IPS-NIHi7 (cell line): ENCODE measurements around the gene LHX5.
A peak's percentile ranks its signal among the peaks of the same experiment; 100 is the strongest.

Experiments used
- DNase-seq: peaks from one replicate; pipeline ENCODE4 v3.0.0; 2012; ENCODE audit warnings: mixed read lengths; ENCODE audit errors: extremely low spot score

LHX5 gene

GRCh38 chr12:113477842-113478215 lies 6.2 kb upstream of the LHX5 start:
- DNase-seq = no peak

DNA sequence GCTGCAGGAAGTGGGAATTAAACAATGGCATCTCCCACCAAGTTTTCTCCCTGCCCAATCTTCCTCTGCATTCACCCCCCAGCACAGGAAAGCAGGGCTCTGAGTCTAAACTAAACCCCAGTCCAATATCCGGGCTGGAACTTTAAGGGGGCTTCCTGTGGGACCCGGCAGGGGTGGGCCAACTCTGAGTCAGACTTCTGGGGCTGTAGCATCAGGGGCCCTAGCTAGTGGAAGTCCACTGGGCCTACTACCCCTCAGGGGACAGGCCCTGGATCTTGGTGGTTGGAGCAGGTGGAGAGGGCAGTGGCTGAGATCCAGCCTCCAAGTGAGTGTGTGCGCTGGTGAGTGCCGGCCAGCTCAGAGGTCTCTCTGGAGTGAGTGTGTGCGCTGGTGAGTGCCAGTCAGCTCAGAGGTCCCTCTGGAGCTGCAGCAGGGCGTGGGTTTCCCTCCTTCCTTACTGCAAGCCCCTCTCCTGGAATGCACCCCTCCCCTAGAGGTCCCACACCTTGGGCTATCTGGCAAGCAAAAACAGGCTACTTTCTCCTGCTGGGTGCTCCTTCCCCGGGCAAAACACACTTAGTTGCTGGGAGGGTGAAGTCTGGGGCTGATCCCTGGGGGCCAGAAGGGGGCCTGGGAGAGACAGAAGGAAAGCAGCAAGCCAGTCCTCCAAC lies 5.6 kb upstream of the LHX5 start:
- DNase-seq = peak; percentile 66

- no peak for DNase-seq
Observed at GRCh38 chr12:113476176-113476986, 4.7 kb upstream of the LHX5 start.

DNA sequence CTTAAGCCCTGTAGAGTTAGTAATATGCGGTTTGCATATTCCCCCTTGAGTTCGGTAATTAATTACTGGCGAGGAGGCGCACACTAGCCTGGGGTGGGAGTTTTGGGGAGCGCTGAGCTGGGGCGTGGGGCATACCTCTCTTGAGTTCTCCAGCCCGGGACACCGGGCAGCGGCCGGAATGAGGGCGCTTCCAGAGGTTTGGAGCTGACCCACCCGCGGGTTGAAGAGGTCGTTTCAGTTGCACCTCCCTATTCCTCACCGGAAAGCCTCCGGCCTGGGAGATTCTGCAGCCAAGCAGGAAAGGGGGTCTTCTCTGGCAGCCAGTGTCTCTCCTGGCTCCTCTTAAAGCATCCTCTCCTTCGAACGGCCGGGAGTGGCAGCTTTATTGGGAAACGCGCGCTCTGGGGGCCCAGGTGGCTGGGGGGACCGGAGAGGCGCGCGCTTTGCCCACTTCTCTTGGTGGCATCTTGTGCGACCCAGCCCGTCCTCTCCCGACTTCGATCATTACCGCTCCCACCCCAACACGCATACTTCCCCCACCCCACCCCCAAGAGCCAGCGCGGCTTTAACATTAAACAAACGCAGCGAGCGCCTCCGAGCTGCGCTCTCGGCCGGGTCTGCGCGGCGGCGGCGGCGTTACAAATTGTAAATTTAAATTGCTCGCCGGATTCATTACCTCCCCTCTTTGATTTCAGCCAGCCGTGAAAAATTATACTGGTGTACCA lies 3.9 kb upstream of the LHX5 start:
- DNase-seq = no peak

GRCh38 chr12:113474635-113475436 lies 3.2 kb upstream of the LHX5 start:
- no peak for DNase-seq

DNA sequence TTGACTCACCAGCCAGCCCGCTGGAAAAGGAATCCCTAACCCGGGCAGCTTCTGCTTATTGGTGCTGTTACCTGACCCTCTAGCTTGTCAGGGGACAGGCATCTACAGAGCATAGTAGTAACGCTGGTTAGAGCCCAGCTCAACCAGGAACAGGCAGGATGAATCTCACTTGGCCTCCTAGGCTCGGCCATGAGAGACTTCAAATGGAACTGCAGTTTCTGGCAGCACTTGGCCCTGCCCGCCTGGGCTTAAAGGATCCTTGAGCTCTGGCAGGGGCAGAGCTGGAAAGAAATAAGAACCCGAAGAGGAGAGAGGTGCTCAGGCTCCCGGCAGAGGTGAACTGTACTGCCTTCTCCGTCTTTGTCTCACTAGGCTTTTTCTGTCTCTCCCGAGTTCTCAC lies 2.3 kb upstream of the LHX5 start:
- no peak for DNase-seq

- DNase-seq = no peak
Observed at GRCh38 chr12:113473400-113473799, 1.7 kb upstream of the LHX5 start.

- DNase-seq = peak; percentile 48
Observed at GRCh38 chr12:113472191-113473121, 785 bp upstream of the LHX5 start.

- no peak for DNase-seq
Observed at GRCh38 chr12:113470871-113471618, 626 bp downstream of the LHX5 start.

DNA sequence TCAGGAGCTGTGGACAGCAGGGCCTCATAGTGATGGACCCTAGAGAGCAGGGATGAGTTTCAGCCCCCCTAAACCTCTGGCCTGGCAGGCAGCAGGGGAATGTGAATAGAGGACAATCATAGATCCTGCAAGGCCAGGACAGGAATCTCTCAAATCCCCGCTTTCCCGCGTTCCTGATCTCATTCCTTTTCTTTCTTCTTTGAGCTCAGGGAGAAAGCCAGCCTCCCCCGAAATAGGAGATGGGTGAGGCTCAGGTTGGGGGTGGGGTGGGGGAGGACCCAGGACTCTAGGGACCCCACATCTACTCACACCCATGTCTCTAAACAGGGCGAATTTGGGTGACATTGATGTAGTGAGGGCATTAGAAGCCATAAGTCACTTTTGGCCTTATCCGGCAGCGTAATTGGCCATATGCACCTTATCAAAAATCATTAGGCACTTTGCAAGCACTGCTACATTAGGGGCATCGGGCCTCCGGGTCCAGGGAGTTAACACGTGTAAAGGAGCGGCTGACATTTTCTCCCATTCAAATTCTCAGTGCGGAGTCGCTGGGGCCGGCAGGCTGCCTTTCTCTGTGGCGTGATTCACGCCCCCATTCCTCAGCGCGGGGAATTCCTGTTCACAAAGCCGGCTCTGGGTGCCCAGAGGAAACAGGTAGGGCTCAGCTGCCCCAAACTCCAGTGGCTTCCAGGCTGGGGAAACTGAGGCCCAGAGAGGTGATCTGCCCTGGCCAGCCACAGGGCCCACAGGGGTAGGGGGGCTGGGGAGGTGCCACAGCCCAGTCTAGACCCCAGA lies 1.5 kb downstream of the LHX5 start:
- DNase-seq = no peak

- DNase-seq = no peak
Observed at GRCh38 chr12:113469224-113469948, 2.3 kb downstream of the LHX5 start.

GRCh38 chr12:113468365-113469223 lies 3.1 kb downstream of the LHX5 start:
- no peak for DNase-seq

DNA sequence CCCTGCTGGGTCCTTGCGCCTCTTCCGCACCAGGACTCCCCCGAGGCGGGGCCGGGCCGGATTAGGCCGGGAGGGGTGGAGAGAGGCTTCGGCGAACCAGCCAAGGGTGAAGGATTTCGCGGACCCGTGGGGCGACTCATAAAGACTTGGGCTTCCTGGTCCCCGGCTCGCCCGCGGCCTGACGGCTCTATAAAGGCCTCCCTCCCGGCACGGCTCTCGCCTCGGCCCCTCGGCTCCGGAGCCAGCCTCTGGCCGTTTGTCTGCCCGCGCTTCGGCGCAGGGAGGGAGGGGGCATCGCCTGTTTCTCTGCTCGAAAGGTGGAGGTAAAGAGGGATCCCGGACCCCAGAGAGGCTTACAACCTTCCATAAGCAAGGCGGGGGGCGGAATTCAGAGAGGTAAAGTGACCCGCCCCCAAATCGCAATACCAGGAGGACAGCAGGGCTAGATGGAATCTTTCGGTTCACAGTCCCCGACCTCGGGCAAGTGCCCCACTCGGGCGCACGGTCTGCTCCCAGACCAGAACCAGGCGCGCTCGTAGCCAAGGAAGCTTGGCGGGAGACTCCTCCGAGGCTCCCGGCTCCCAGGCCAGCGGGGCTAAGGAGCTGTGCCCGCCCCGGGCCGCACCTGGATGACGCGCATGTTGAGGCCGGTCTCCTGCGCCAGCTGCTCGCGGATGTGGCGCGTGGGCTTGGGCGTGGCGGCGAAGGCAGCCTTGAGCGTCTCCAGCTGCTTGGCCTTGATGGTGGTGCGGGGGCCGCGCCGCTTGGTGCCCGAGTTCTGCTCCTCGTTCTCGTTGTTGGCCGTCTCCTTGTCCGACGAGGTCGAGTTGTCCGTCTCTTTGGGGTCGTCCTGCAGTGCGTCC lies 3.9 kb downstream of the LHX5 start:
- DNase-seq = no peak

DNA sequence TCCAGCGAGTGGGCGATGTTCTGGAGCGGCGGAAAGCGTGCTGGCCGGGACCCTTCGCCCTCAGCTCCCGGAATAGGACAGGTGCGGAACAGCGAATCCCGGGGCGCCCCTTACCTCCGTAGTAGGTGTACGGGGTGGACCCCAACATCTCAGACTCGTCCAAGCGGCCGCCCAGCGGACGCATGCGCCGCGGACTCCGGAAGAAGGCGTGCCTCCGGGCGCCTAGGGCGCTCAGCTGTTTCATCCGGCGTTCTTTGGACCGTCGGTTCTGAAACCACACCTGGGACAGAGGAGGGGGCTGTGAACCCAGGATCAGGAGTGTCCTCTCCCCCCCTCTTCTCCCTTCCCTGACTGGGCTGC lies 4.5 kb downstream of the LHX5 start:
- no peak for DNase-seq

DNA sequence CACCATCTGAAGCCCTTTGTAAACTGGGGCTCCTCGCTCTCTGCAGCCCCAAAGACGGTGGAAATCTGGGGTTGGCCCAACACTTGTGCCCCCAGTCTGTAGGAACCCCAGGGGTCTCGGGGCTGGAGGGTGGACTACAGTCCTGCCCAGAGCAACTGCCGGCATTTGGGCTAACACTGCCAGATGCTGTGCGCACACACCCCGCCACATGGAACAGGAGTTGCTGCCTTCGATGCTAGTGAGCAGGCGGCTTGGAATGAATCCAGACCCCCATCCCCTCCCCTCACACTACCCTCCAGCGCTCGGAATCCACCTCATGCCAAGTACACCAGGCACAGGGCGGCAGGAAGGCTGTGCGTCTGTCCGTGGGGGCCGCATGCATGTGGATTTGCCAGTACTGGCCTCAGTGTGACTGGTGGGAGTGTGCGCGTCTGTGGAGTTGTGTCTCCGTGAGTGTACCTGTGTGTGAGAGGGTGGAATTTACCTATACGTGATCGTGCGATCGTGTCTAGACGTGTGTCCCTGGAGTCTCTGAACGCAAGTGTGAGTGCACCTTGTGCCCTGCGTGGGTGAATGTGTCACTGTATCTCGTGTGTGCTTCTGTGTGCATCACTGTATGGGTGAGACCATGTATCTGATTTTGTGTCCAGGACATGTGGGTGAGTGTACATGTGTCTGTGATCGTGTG lies 5.1 kb downstream of the LHX5 start:
- DNase-seq = no peak

GRCh38 chr12:113465808-113466453 lies 5.7 kb downstream of the LHX5 start:
- no peak for DNase-seq
